T-cell (primary cell): Measurements from ENCODE around the gene KCTD3. TPM values are rescaled to one million over a fixed set of nuclear protein-coding genes. Genes with fewer than 3 reads are reported as not detected.

ENCODE experiments used
- ATAC-seq, 4 experiments: fragments of 200-7000 bp in 3 of 4; fragments of 150-1000 bp in 1 of 4; cut with Tn5 transposase; replicated peaks in 1 of 4; 1 replicate in 3 of 4; 2 replicates in 1 of 4; pipeline ENCODE4 v1.10.0; 2021; ENCODE audit warnings: moderate library complexity in 3 of 4, mild to moderate bottlenecking in 2 of 4, moderate number of reproducible peaks in 1 of 4
- CTCF ChIA-PET, 2 donors: fragments of 300-600 bp; sonication (Branson Sonifier 250); formaldehyde crosslinking; loops; one replicate each; lab custom pipeline; 2022; ENCODE audit warnings: antibody characterized with exemption in 2 of 2; lab: Charles Lee
- POLR2A ChIA-PET, 2 donors: fragments of 300-600 bp; sonication (Branson Sonifier 250); formaldehyde crosslinking; loops; one replicate each; lab custom pipeline; 2022; ENCODE audit warnings: antibody characterized with exemption in 2 of 2; lab: Charles Lee
- DNase-seq, 35 experiments: peaks; one replicate each; pipeline versions ENCODE4 v3.0.0 to v3.0.0-alpha.2; 2013 to 2023
- H3K27ac ChIP-seq: one replicate; pipeline ENCODE4 v1.5.1; 2013; ENCODE audit warnings: low read length
- H3K27me3 ChIP-seq, 2 experiments: replicated peaks in 1 of 2; 1 replicate in 1 of 2; 2 replicates in 1 of 2; pipeline versions ENCODE4 v1.6.1 to v1.7.0; 2013; ENCODE audit warnings: low read length in 1 of 2, mixed read lengths in 1 of 2; ENCODE audit not compliant: control insufficient read depth in 2 of 2, insufficient read depth in 2 of 2; ENCODE audit errors: extremely low read depth in 1 of 2
- H3K36me3 ChIP-seq, 2 donors: 1 replicate in 1 of 2; 2 replicates in 1 of 2; pipeline versions ENCODE4 v1.6.1 to v1.7.0; 2013; ENCODE audit warnings: low read length in 1 of 2; ENCODE audit not compliant: control insufficient read depth in 2 of 2, insufficient read depth in 1 of 2; ENCODE audit errors: extremely low read depth in 1 of 2
- H3K4me1 ChIP-seq, 2 experiments: 1 replicate in 1 of 2; 2 replicates in 1 of 2; pipeline versions ENCODE4 v1.6.1 to v1.7.0; 2013; ENCODE audit warnings: low read length in 2 of 2, mixed read lengths in 1 of 2; ENCODE audit not compliant: insufficient read depth in 2 of 2, control insufficient read depth in 1 of 2; ENCODE audit errors: extremely low read depth in 1 of 2
- H3K4me3 ChIP-seq, 2 donors: 1 replicate in 1 of 2; 2 replicates in 1 of 2; pipeline versions ENCODE4 v1.5.1 to v1.7.0; 2013; ENCODE audit warnings: mild to moderate bottlenecking in 2 of 2, low read length in 1 of 2, moderate library complexity in 1 of 2; ENCODE audit not compliant: control insufficient read depth in 1 of 2; ENCODE audit errors: extremely low read depth in 1 of 2
- H3K9me3 ChIP-seq: 2 replicates; pipeline ENCODE4 v1.7.0; 2013
- H3K27ac Mint-ChIP-seq, 2 donors: one replicate each; pipeline ENCODE4 v1.8.0; 2020 to 2021; ENCODE audit warnings: mild to moderate bottlenecking in 2 of 2, mixed read lengths in 2 of 2
- H3K27me3 Mint-ChIP-seq, 2 donors: one replicate each; pipeline ENCODE4 v1.8.0; 2021 to 2022; ENCODE audit warnings: mixed read lengths in 2 of 2
- H3K36me3 Mint-ChIP-seq: one replicate; pipeline ENCODE4 v1.8.0; 2021; ENCODE audit warnings: mixed read lengths
- H3K4me1 Mint-ChIP-seq, 3 donors: one replicate each; pipeline ENCODE4 v1.8.0; 2020 to 2022; ENCODE audit warnings: mixed read lengths in 3 of 3, mild to moderate bottlenecking in 1 of 3
- H3K4me3 Mint-ChIP-seq, 3 donors: one replicate each; pipeline ENCODE4 v1.8.0; 2020 to 2022; ENCODE audit warnings: mild to moderate bottlenecking in 3 of 3, mixed read lengths in 3 of 3, moderate library complexity in 3 of 3
- H3K9me3 Mint-ChIP-seq, 3 donors: one replicate each; pipeline ENCODE4 v1.8.0; 2020 to 2022; ENCODE audit warnings: mixed read lengths in 3 of 3
- WGBS: methylation state at CpG from one replicate; pipeline ENCODE4 v1.1.5; 2013; ENCODE audit warnings: missing lambda C conversion rate; ENCODE audit not compliant: insufficient coverage; 5-methylcytosine and 5-hydroxymethylcytosine counted together
- total RNA-seq, 35 experiments: library from RNA in 6 of 35; stranded (reverse) in 6 of 35; fragments of 120-200 nt in 1 of 35; gene quantifications; one replicate each; pipeline versions ENCODE4 v1.2.1 to v1.2.4 and lab custom pipeline; 2013 to 2026

The KCTD3 gene
- total RNA-seq, 5 donors from 2014 or later (not counting 1 experiment from before 2014, with no cell fraction given), result 1.9 to 4.2 (median 3.6) TPM

GRCh38 chr1:215600867-215601266 is 33.8 kb downstream of the KCTD3 start:
- Mint-ChIP-seq H3K27ac (no peak overlapping the region), H3K27me3 (no peaks in the 10 kb centered on the region), H3K36me3 (peaks cover 11% of the 10 kb centered on the region), H3K4me3 (no peak overlapping the region), H3K9me3 (no peaks in the 10 kb centered on the region), H3K4me1 (no peaks in the 10 kb centered on the region)
- no peak for ATAC-seq
- H3K36me3 ChIP-seq, result no peaks in the 10 kb centered on the region
- DNase-seq, result no peak
- ChIA-PET CTCF (interaction anchor here in 1 of 2 donors (0.7 kb wide), 1 partner anchor 17 kb away, joined by 3 read pairs; no protein-coding TSS in a partner anchor), POLR2A (no interaction called here)
- H3K4me3 ChIP-seq, result no peak overlapping the region
- H3K9me3 ChIP-seq, result no peaks in the 10 kb centered on the region
- H3K4me1 ChIP-seq, result no peaks in the 10 kb centered on the region
- 100% methylated on average over 1 of the region's 10 CpGs for WGBS
- H3K27ac ChIP-seq, result no peak overlapping the region
- no peaks in the 10 kb centered on the region for H3K27me3 ChIP-seq

GRCh38 chr1:215601276-215601675 is 34.2 kb downstream of the KCTD3 start:
- H3K27ac ChIP-seq, result no peak overlapping the region
- H3K36me3 ChIP-seq, result no peaks in the 10 kb centered on the region
- H3K27me3 Mint-ChIP-seq, result no peaks in the 10 kb centered on the region
- no peaks in the 10 kb centered on the region for H3K4me1 ChIP-seq
- POLR2A ChIA-PET, result no interaction called here
- 57% methylated on average over 1 of the region's 2 CpGs for WGBS
- no peaks in the 10 kb centered on the region for H3K9me3 Mint-ChIP-seq
- H3K27me3 ChIP-seq, result no peaks in the 10 kb centered on the region
- CTCF ChIA-PET, result no interaction called here
- ATAC-seq (no peak), DNase-seq (no peak)
- H3K36me3 Mint-ChIP-seq, result peaks cover 6% of the 10 kb centered on the region
- H3K27ac Mint-ChIP-seq, result no peak overlapping the region
- H3K4me3 Mint-ChIP-seq, result no peak overlapping the region
- no peaks in the 10 kb centered on the region for H3K9me3 ChIP-seq
- H3K4me1 Mint-ChIP-seq, result no peaks in the 10 kb centered on the region
- H3K4me3 ChIP-seq, result no peak overlapping the region

- Mint-ChIP-seq H3K9me3 (no peaks in the 10 kb centered on the region), H3K4me3 (no peak overlapping the region), H3K27ac (no peak overlapping the region), H3K27me3 (no peaks in the 10 kb centered on the region), H3K36me3 (no peaks in the 10 kb centered on the region), H3K4me1 (no peaks in the 10 kb centered on the region)
- no peak for DNase-seq
- no peaks in the 10 kb centered on the region for H3K27me3 ChIP-seq
- no peak overlapping the region for H3K27ac ChIP-seq
- ChIA-PET CTCF (no interaction called here), POLR2A (interaction anchor here in 1 of 2 donors (0.7 kb wide), 1 partner anchor 11 kb away, joined by 3 read pairs; no protein-coding TSS in a partner anchor)
- H3K4me3 ChIP-seq, result no peak overlapping the region
- H3K9me3 ChIP-seq, result no peaks in the 10 kb centered on the region
- H3K4me1 ChIP-seq, result no peaks in the 10 kb centered on the region
- no peaks in the 10 kb centered on the region for H3K36me3 ChIP-seq
- no peak for ATAC-seq
Observed at GRCh38 chr1:215603319-215603718, 36.2 kb downstream of the KCTD3 start.

GRCh38 chr1:215605011-215605621 is 38.0 kb downstream of the KCTD3 start:
- no peaks in the 10 kb centered on the region for H3K9me3 ChIP-seq
- no peaks in the 10 kb centered on the region for H3K27me3 ChIP-seq
- H3K36me3 Mint-ChIP-seq, result peaks cover 11% of the 10 kb centered on the region
- no peak overlapping the region for H3K4me3 Mint-ChIP-seq
- no peaks in the 10 kb centered on the region for H3K4me1 ChIP-seq
- H3K9me3 Mint-ChIP-seq, result no peaks in the 10 kb centered on the region
- no peak overlapping the region for H3K27ac Mint-ChIP-seq
- H3K4me1 Mint-ChIP-seq, result no peaks in the 10 kb centered on the region
- no peak for DNase-seq
- no peaks in the 10 kb centered on the region for H3K36me3 ChIP-seq
- ChIA-PET POLR2A (interaction anchor here in 1 of 2 donors (0.5 kb wide), 1 partner anchor 204 kb away, joined by 3 read pairs; no protein-coding TSS in a partner anchor), CTCF (no interaction called here)
- no peaks in the 10 kb centered on the region for H3K27me3 Mint-ChIP-seq
- no peak overlapping the region for H3K4me3 ChIP-seq
- no peak overlapping the region for H3K27ac ChIP-seq
- no peak for ATAC-seq

- Histone ChIP-seq H3K4me3 (no peak overlapping the region), H3K9me3 (no peaks in the 10 kb centered on the region), H3K27ac (no peak overlapping the region), H3K27me3 (no peaks in the 10 kb centered on the region), H3K4me1 (no peaks in the 10 kb centered on the region), H3K36me3 (no peaks in the 10 kb centered on the region)
- CTCF ChIA-PET, result no interaction called here
- Mint-ChIP-seq H3K27me3 (no peaks in the 10 kb centered on the region), H3K36me3 (peaks cover 11% of the 10 kb centered on the region), H3K4me3 (no peak overlapping the region), H3K27ac (no peak overlapping the region), H3K9me3 (no peaks in the 10 kb centered on the region), H3K4me1 (no peaks in the 10 kb centered on the region)
- DNase-seq, result no peak
- no peak for ATAC-seq
- POLR2A ChIA-PET, result no interaction called here
- WGBS, result 80% methylated on average over 1 of the region's 3 CpGs
Observed at GRCh38 chr1:215606036-215606435, 38.9 kb downstream of the KCTD3 start.

GRCh38 chr1:215606564-215607168 is 39.6 kb downstream of the KCTD3 start:
- Mint-ChIP-seq H3K4me3 (no peak overlapping the region), H3K27me3 (no peaks in the 10 kb centered on the region), H3K4me1 (no peaks in the 10 kb centered on the region), H3K27ac (no peak overlapping the region), H3K9me3 (no peaks in the 10 kb centered on the region), H3K36me3 (peaks cover 11% of the 10 kb centered on the region)
- no peaks in the 10 kb centered on the region for H3K36me3 ChIP-seq
- POLR2A ChIA-PET, result no interaction called here
- no peak for ATAC-seq
- H3K4me1 ChIP-seq, result no peaks in the 10 kb centered on the region
- H3K9me3 ChIP-seq, result no peaks in the 10 kb centered on the region
- no peak overlapping the region for H3K27ac ChIP-seq
- H3K4me3 ChIP-seq, result no peak overlapping the region
- H3K27me3 ChIP-seq, result no peaks in the 10 kb centered on the region
- WGBS, result no CpG with 5 or more reads among the region's 2 CpGs
- no peak for DNase-seq
- CTCF ChIA-PET, result no interaction called here
